HG02678 (cell line): ENCODE results near the gene SPATA6L.

Experiments
- ATAC-seq: cut with Tn5 transposase; IDR thresholded peaks from one replicate; pipeline ENCODE4 v1.9.1; 2021; ENCODE audit warnings: mild to moderate bottlenecking, moderate library complexity; ENCODE audit not compliant: unreplicated experiment

Gene SPATA6L, protein sequence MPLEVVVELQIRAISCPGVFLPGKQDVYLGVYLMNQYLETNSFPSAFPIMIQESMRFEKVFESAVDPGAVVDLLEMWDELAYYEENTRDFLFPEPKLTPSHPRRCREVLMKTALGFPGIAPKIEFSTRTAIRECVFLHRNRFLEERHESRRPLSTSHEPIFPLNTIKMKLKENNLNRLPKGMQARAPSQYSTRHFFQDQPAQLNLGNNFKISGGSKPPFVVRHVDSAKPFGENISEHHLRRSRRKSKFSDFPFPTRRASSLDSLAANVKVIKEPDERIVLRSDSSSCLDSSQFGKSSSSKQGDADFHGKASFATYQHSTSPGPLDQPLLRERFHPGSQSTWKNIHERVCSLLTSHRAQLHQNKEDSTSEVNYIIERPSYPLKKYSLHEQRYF

DNA sequence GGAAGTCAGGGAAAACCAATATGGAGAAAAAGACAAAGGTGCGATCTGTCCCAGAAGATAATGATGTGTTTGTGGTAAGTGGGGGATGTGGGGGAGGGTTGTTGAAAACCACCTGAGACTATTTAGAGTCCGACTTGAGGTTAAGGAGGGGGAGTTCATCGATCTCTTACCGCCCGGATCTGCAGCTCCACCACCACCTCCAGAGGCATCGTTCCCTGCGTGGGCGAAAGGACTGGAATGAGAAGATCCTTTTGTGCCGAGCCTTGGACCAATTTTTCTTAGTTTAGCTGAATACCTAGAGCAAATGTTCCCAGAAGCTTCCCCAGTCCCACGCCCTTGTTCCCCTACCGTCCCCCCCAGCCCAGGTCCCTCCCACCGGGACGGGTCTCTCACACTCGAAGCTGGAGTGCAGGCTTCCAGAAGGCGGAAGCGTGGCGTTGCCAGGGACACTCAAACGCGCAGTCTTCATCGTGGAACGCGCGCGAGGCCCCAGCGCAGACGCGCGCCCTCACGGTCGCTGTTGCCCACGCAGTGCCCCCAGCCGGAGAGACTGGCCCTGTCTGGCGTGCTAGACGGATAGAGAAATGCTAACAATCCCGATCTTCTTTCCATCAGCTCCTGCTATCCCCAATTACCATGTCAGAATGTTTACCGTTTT, at the start of gene SPATA6L:
SPATA6L (minus strand) TSS at position 439 of the 658 bp plus-strand sequence; CDS start at position 209, 230 bp downstream.
- peak; percentile 31 for ATAC-seq

DNA sequence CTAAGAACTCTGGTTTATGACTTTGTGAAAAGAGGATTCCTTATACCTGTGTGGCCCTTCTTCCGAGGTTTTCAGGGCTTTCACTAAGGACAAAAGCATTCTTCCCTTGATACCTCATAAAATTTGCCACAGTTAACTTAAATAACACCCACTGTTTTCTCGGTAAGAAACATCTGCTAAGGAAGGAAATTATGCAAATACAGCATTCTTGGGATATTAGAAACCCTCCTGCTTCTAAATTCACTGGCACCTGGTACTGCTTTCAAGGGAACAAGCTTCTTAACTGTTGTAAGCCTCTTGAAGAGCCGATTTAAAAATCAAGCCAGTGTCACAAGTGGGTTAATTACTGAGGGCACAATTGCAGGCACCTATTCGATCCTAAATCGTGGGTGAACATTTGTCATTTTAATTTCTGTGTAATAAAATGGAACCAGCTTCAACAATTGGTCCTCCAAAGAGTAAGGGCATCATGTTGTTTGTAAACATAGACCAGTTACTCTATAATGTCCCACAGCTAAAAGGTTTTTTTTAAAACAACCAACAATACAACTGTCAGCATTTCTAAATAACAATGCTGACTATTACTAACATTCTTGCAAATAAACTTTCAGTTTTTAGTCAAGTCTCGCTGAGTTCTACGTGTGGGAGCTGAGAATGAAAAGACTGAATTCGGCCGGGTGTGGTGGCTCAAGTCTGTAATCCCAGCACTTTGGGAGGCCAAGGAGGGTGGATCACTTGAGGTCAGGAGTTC, 48.2 kb upstream of the SPATA6L start:
- no peak for ATAC-seq

DNA sequence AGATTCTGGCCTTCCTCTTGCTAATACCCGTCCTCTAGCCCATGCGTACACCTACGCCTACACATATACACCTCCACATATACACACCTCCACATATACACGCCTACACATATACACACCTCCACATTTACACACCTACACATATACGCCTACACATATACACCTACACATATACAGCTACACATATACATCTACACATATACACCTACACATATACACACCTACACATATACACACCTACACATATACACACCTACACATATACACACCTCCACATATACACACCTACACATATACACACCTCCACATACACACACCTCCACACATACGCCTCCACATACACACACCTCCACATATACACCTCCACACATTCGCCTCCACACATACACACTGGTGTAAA, 47.6 kb upstream of the SPATA6L start:
- ATAC-seq: no peak

DNA sequence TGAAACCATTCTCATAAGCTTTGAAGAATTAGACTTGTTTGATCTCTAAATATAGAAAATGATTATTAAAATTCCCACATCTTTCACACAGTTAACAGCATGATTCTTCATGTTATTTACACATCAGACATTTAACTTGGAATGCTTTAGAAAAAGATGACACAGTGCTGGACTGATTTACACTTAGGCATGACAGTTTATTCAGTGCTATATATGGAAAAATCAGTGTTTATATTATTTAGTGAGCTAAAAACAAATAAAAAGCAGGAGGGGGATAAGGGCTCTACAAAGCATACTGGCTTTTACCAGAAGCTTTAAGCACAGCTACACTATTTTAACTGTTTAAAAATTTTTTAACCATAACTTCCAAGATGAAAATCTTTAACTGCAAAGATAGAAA, 43.1 kb upstream of the SPATA6L start:
- ATAC-seq: no peak

DNA sequence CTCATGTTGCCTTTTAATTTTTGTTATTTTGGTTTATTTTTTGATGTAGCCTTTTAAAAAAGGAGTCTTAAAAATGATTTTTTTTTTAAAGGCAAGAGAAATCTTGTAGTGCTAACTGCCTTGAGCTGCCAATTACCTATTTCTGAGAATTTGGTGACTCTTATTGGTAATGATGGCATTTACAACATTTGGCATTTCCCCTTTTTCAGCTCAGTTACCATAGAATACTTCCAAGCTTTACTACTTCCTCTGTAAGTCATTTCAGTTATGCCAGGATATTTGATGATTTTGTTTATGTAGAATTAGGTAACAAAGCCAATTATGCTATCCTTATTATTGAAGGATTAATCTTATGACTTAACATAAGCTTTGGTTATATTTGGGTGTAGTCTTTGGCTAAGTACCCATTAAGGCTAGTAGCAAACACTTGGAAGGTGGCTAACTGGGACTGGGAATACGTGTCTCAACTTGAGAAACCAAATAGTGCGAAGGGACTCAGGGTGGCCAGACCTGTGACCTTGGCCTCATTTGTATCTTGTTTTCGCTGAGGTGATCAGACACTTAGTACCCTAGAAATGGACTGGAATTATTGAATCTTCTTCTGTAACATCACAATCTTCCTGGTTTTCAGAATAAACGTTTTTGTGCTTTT, 40.8 kb upstream of the SPATA6L start:
- no peak for ATAC-seq

DNA sequence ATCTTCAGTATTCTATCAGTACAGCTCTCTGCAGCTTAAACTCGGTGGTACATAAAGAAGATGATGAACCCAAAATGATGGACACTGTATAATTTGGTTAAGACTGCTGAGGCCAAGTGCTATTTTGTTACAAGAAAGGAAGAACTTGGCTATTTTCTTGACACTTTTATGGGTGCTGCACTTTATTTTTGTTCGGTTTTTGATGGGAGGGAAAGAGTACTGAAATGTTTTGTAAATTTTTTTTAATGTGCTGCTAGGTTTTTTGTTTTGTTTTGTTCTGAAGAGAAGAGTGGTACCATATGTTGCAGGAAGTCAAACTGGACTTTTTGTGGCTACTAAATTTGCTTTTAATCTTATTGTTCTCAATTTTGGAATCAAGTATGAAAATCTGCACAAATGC, 39.7 kb upstream of the SPATA6L start:
- ATAC-seq: no peak

DNA sequence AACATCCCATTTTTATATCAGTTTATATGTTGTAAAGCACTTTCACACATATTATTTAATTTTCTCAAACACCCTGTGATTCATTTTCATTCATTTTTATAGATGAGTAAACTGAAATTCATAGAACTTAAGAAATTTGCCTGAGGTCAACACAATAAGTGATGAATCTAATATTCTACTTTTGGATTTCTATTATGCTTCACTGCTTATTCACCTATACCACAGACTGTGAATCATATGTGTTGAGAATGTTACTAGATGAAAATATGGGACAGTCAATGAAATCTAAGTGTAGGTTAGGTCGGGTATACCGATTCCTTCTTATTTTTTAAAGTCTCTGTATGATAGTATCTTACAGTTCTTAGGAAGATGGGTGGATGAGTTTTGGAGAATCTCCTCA, 37.8 kb upstream of the SPATA6L start:
- ATAC-seq: no peak

DNA sequence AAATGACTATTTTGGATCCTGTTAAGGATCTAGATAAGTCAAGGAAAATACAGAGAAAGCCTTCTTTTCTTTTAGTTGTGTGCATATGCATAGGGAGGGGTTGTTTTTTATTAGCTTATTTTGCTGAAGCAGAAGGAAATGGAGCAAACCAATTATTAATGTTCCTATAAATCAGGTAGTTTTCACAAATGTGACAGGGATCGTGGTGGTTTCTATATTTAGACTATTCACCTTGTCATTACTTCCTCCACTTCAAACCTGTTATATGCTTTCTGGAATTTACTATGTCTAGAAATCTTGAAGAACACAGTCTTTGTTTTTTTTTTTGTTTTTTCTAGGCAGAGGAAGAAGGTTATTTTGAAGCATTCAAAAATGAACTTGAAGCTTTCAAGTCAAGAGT, 35.2 kb upstream of the SPATA6L start:
- no peak for ATAC-seq

DNA sequence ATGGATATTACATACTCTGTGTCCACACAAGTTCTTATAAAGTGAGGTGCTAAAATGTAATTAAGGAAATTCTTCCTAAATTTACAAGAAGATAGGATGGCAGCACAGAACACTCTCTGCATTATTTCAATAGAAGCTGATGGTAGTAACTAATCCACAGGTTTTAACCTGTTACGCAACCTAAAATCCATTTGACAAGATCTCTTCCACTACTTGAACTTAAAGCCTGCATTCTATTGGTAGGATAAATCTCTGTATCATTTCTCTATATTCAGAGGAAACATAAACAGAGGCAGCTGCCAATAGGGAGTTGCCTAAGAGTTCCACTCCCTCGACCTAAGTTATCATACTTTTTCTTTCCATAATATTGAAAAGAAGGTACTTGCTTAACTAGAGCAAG, 34.7 kb upstream of the SPATA6L start:
- no peak for ATAC-seq

DNA sequence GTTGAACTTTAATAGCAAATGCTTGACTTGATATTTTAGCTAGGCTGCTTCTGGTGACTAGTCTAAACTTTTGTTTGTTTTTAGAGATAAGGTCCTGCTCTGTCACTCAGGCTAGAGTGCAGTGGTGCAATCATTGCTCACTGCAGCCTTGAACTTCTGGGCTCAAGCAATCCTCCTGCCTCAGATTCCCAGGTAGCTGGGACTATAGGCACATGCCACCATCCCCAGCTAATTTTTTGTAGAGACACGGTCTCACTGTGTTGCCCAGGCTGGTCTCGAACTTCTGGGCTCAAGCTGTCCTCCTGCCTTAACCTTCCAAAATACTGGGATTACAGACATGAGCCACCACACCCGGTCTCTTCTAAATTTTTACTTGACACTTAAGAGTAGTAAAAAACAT, 33.8 kb upstream of the SPATA6L start:
- ATAC-seq: no peak

DNA sequence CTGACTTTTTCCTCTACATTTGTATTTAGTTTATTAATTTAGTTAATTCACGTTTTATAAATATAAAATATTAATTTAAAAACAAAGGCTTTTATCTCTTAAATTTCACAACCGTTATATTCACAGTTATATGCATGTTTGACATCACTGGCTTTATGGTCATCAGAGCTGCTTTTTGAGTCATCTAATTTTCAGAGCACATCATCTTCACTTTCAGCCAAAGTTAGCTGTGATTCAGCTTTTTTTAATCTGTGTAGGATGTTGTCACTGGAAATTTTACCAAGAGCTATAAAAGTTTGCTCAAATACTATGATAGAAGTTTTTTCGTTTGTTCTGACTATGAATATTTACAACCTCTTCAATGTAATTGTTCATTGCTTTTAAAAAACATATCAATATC, 25.5 kb upstream of the SPATA6L start:
- ATAC-seq: no peak

DNA sequence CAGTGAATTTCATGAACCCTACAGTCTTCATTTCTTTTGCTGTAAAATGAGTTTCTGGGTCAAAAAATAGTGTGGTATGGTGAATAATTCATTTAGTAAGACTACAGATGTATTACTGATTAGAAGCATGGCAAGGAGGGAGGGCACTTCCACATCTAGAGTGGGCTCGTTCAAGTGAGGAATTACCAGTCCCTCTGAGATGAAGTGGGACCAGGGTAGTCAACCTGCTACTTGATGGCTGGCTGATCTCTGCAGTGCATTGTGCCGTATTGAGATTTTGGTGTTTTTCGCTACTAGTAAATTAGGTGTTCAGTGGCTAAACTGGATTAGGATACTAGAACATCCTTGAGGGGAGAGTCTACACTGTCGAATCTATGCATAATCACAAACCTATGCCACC, 23.9 kb upstream of the SPATA6L start:
- peak; percentile 57 for ATAC-seq

DNA sequence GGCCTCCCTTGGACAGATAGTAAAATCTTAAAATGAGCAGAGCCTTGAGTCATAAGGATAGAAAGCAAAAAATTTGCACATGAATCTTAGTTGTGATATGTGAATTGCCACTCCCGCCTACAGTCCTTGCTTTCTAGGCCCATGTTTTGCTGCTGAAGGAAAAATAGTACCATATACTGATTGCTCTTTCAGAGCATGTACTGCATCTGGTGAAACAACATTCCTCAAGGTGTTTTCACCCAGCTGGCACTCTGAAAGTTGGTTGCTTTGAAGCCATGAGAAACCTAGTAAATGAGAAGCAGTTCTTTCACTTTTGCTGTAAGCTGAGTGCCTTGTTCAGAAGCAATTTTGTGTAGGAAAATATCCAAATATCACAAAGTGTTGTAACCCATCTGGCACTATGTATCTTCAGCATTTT, 23.4 kb upstream of the SPATA6L start:
- peak; percentile 80 for ATAC-seq

DNA sequence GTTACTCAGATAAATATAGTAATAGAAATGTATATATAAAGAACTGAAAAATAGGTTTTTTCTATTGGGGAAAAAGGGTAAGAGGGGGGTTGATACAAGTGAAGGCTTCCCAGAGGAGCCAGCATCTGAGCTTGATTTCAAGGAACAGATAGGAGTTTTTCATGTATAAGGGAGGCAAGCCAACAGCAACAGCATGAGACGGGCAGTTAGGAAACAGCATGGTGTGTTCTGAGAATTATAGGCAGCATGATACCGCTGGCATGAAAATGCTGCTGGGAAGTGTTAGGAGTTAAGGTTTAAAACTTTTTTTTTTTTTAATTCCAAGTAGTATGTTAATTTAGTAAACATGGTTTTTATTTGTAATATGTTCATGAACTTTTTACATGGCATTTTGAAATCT, 22.7 kb upstream of the SPATA6L start:
- no peak for ATAC-seq

DNA sequence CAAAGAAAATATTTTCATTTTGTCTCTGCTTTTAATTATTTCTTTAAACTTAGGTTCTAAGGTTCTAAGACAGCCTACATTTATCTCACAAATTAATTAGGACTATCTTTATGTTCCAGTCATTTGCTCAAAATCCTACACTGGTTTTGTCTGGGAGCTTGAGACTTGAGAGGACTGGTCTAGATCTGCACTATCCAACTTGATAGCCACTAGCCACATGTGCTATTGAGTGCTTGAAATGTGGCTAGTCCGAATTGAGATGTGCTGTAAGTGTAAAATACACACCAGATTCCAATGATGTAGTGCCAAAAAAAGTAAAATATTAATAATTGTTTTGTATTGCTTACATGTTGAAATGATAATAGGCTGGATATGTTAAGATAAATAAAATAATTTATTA, 20.3 kb upstream of the SPATA6L start:
- no peak for ATAC-seq

DNA sequence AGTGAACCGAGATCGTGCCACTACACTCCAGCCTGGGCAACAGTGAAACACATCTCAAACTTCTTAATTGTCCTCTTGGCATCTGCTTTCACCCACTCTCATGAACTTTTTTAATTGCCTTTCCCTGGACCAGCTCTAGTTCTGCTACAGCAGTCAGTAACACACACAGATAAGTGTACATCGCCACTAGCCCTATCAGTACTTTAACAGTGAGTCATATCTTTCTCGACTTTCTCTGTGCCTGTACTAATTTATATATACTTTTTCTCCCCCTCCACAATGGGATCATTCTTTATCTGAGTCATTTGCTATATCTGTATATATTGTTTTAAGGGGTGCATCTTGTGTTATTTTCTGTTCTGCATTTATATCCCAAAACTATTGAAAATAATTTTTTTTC, 19.8 kb upstream of the SPATA6L start:
- ATAC-seq: no peak

DNA sequence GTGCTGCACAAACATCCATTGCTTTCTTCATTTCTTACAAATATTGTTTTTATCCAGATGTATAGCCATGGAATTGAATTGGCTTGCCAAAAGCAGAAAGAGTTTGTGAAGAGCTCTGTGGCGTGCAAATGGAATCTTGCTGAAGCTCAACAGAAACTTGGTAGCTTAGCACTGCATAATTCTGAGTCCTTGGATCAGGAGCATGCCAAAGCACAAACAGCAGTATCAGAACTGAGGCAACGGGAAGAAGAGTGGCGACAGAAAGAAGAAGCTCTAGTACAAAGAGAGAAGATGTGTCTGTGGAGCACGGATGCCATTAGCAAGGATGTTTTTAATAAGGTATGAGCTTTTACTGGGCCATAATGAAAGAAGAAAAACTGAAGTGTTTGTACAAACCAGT, 18.5 kb upstream of the SPATA6L start:
- no peak for ATAC-seq

DNA sequence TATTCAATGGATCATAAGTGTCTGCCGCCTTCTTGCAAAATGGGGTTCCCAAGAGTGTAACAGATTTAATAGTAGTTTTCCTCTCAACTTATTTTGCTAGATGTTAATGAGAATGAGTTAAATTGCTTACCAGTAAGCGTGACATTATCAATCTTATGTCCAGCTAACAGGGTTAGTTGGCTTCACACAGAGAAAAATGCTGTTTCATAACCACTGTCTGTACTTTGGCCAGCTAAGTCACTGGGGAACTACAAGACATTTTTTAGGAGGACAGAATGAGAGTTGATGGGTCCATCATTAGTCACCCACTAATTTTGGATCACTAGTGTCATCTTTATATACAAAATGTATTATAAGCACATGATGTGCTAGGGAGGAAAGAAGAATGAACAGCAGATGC, 14.5 kb upstream of the SPATA6L start:
- ATAC-seq: no peak

DNA sequence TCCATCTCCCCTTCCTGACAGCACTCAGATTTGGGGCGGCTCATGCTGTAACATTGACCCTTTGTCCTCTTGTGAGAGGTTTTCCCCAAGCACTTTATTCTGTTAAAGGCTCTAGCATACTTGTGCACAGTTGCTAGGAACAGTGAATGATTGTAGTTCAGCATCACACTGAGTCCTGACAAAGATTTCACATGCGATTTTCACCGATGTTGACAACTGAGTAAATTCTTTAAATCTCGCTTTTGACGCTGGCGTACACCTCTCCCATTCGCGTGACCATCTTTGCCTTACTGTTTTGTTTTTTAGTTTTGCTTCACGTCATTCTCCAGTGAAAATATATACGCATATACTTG, 13.9 kb upstream of the SPATA6L start:
- peak; percentile 1 for ATAC-seq

DNA sequence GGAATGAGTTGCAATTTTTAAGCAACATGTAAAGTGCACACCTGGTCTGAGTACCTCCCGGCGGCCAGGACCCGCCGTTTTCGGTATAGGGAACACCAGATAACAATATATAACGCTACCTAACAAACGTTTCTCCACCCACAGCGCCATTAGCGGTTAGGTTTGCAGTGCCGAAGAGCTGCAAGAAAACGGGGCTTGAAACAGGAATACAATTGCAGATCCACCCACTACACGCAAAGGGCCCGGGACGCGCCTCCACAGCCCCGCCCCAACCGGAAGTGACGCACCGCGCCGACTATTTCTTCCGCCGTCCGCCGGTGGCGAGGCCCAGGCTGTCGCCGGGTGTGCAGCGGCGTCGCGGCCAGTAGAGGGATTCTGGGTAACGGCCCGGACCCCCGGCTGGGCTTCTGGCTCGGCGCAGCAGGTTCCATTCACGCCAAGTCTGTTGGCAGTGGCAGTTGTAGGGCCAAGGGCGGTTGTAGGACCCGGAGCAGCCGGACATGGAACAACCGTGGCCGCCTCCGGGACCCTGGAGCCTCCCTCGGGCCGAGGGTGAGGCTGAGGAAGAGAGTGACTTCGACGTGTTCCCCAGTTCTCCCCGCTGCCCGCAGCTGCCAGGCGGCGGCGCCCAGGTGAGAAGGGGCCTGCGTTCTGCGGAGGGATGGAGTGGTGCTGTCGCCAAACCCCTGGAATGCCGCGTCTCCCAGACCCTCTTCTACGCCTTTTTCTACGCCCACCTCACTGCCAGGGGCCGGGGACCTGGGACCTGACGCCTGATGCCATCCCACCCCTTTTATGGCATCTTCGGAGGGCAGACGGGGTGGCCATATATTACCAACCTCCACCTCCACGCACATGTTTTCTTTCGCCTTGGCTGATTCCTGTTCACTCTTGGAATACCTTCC, 13.2 kb upstream of the SPATA6L start, which contains the start of gene CDC37L1:
CDC37L1 (plus strand) TSS at position 302 of the 905 bp plus-strand sequence; CDS start at position 501, 199 bp downstream.
- peak; percentile 93 for ATAC-seq
